Caco-2 (cell line): ENCODE results near the gene RACK1. TPM values are rescaled to one million over a fixed set of nuclear protein-coding genes. Genes with fewer than 3 reads are reported as not detected.

Source experiments
- BruUV-seq: library from RNA; stranded (reverse); fragments of 400-500 nt; replicated peaks from 2 replicates; lab custom pipeline; 2021; lab: Mats Ljungman, UMichigan
- CTCF ChIA-PET: fragments of 300-600 bp; sonication (Branson Sonifier 250); formaldehyde crosslinking; loops from one replicate; lab custom pipeline; 2022; ENCODE audit warnings: antibody characterized with exemption; lab: Charles Lee
- POLR2A ChIA-PET: fragments of 300-600 bp; sonication (Branson Sonifier 250); formaldehyde crosslinking; loops from one replicate; lab custom pipeline; 2022; ENCODE audit warnings: antibody characterized with exemption; lab: Charles Lee
- DNase-seq, 2 experiments: peaks; one replicate each; pipeline versions ENCODE4 v3.0.0 to v3.0.0-alpha.2; 2020 to 2022
- H3K27me3 ChIP-seq: replicated peaks from 2 replicates; pipeline ENCODE4 v1.6.0; 2011; ENCODE audit warnings: low read length; ENCODE audit not compliant: control insufficient read depth, insufficient read depth
- H3K36me3 ChIP-seq: 2 replicates; pipeline ENCODE4 v1.5.1; 2011; ENCODE audit warnings: low read length; ENCODE audit not compliant: control insufficient read depth, insufficient read depth
- H3K4me1 ChIP-seq: fragments of 250-450 bp; sonication (Bioruptor Pico); 2 replicates; pipeline ENCODE4 v1.5.1; 2020; ENCODE audit warnings: mild to moderate bottlenecking
- H3K4me3 ChIP-seq: 2 replicates; pipeline ENCODE4 v1.5.1; 2011; ENCODE audit warnings: low read depth, mild to moderate bottlenecking, control low read depth, low read length
- H3K9me3 ChIP-seq: fragments of 250-450 bp; sonication (Bioruptor Pico); 2 replicates; pipeline ENCODE4 v1.5.1; 2020; ENCODE audit warnings: mild to moderate bottlenecking, moderate library complexity
- H3K27ac Mint-ChIP-seq: one replicate; pipeline ENCODE4 v1.8.0; 2022; ENCODE audit warnings: mixed read lengths; ENCODE audit not compliant: unreplicated experiment
- H3K27me3 Mint-ChIP-seq: one replicate; pipeline ENCODE4 v1.8.0; 2022; ENCODE audit warnings: mixed read lengths; ENCODE audit not compliant: insufficient read depth, unreplicated experiment
- H3K36me3 Mint-ChIP-seq: one replicate; pipeline ENCODE4 v1.8.0; 2022; ENCODE audit warnings: mild to moderate bottlenecking, mixed read lengths; ENCODE audit not compliant: insufficient read depth, unreplicated experiment
- H3K4me1 Mint-ChIP-seq: one replicate; pipeline ENCODE4 v1.8.0; 2022; ENCODE audit warnings: low read depth, mixed read lengths; ENCODE audit not compliant: unreplicated experiment
- H3K4me3 Mint-ChIP-seq: one replicate; pipeline ENCODE4 v1.8.0; 2022; ENCODE audit warnings: mild to moderate bottlenecking, moderate library complexity, mixed read lengths; ENCODE audit not compliant: unreplicated experiment
- H3K9me3 Mint-ChIP-seq: one replicate; pipeline ENCODE4 v1.8.0; 2022; ENCODE audit warnings: mixed read lengths; ENCODE audit not compliant: unreplicated experiment
- intact Hi-C: fragments of 100-400 bp; cut with micrococcal nuclease; formaldehyde crosslinking; loops from one replicate; pipeline ENCODE4 v1.10.0; 2022; ENCODE audit not compliant: unreplicated experiment
- total RNA-seq: library from RNA; stranded (reverse); gene quantifications from 2 replicates; pipeline ENCODE4 v1.2.3, GENCODE V29; 2022
- TF ChIP-seq, protein P1 (sequence below), 2 experiments: fragments of 200-600 bp in 1 of 2; IDR thresholded peaks; 1 replicate in 1 of 2; 2 replicates in 1 of 2; pipeline versions ENCODE4 v1.5.1 to v1.8.0; 2011 to 2022; ENCODE audit warnings: antibody characterized with exemption in 1 of 2, control low read depth in 1 of 2, inconsistent platforms in 1 of 2, low read depth in 1 of 2, low read length in 1 of 2, mild to moderate bottlenecking in 1 of 2, moderate library complexity in 1 of 2; ENCODE audit not compliant: insufficient read depth in 1 of 2, severe bottlenecking in 1 of 2, unreplicated experiment in 1 of 2

RACK1 gene
- total RNA-seq, 1 experiment from 2014 or later = 2,098 TPM

- BruUV-seq = no TSS peak
- Histone ChIP-seq H3K4me1 (peaks cover 8% of the 10 kb centered on the region), H3K36me3 (no peaks in the 10 kb centered on the region), H3K4me3 (peak overlapping the region; percentile 78), H3K9me3 (no peaks in the 10 kb centered on the region), H3K27me3 (no peaks in the 10 kb centered on the region)
- ChIA-PET POLR2A (interaction anchor here (0.5 kb wide), 1 partner anchor 17 kb away, joined by 5 read pairs; no protein-coding TSS in a partner anchor), CTCF (no interaction called here)
- peak in 1 of 2 experiments; percentile 40 for DNase-seq
- Mint-ChIP-seq H3K27me3 (peaks cover 10% of the 10 kb centered on the region), H3K4me3 (peak overlapping the region; percentile 91), H3K27ac (peak overlapping the region; percentile 50), H3K9me3 (no peaks in the 10 kb centered on the region), H3K36me3 (peaks cover 64% of the 10 kb centered on the region), H3K4me1 (peaks cover 25% of the 10 kb centered on the region)
- TF ChIP-seq, protein P1, sequence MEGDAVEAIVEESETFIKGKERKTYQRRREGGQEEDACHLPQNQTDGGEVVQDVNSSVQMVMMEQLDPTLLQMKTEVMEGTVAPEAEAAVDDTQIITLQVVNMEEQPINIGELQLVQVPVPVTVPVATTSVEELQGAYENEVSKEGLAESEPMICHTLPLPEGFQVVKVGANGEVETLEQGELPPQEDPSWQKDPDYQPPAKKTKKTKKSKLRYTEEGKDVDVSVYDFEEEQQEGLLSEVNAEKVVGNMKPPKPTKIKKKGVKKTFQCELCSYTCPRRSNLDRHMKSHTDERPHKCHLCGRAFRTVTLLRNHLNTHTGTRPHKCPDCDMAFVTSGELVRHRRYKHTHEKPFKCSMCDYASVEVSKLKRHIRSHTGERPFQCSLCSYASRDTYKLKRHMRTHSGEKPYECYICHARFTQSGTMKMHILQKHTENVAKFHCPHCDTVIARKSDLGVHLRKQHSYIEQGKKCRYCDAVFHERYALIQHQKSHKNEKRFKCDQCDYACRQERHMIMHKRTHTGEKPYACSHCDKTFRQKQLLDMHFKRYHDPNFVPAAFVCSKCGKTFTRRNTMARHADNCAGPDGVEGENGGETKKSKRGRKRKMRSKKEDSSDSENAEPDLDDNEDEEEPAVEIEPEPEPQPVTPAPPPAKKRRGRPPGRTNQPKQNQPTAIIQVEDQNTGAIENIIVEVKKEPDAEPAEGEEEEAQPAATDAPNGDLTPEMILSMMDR (IDR thresholded peaks at IDR 0.05; ENCODE audit: insufficient read depth in 1 of 2, low read depth in 1 of 2, low read length in 1 of 2, severe bottlenecking in 1 of 2, unreplicated experiment in 1 of 2) = no peak
- intact Hi-C loops = loop anchor here (5.0 to 10.0 kb wide), 2 partner anchors 72 to 375 kb away; partner anchors contain the start of gene TRIM52
Measured at GRCh38 chr5:181189962-181190710, 53.6 kb downstream of the RACK1 start.

- no peaks in the 10 kb centered on the region for H3K9me3 Mint-ChIP-seq
- DNase-seq = no peak
- intact Hi-C loops = loop anchor here (5.0 to 10.0 kb wide), 2 partner anchors 73 to 375 kb away; partner anchors contain the start of gene TRIM52
- TF ChIP-seq, protein P1 (IDR thresholded peaks at IDR 0.05; ENCODE audit: insufficient read depth in 1 of 2, low read depth in 1 of 2, low read length in 1 of 2, severe bottlenecking in 1 of 2, unreplicated experiment in 1 of 2) = no peak
- ChIA-PET CTCF (no interaction called here), POLR2A (interaction anchor here (0.5 kb wide), 1 partner anchor 18 kb away, joined by 5 read pairs; no protein-coding TSS in a partner anchor)
- H3K36me3 Mint-ChIP-seq = peaks cover 65% of the 10 kb centered on the region
- peaks cover 8% of the 10 kb centered on the region for H3K4me1 ChIP-seq
- peaks cover 10% of the 10 kb centered on the region for H3K27me3 Mint-ChIP-seq
- no TSS peak for BruUV-seq
- peak overlapping the region; percentile 99 for H3K27ac Mint-ChIP-seq
- no peaks in the 10 kb centered on the region for H3K9me3 ChIP-seq
- no peaks in the 10 kb centered on the region for H3K36me3 ChIP-seq
- H3K4me3 Mint-ChIP-seq = peak overlapping the region; percentile 91
- peaks cover 25% of the 10 kb centered on the region for H3K4me1 Mint-ChIP-seq
- H3K4me3 ChIP-seq = peak overlapping the region; percentile 78
- H3K27me3 ChIP-seq = no peaks in the 10 kb centered on the region
Measured at GRCh38 chr5:181189363-181189961, 54.2 kb downstream of the RACK1 start.

DNA sequence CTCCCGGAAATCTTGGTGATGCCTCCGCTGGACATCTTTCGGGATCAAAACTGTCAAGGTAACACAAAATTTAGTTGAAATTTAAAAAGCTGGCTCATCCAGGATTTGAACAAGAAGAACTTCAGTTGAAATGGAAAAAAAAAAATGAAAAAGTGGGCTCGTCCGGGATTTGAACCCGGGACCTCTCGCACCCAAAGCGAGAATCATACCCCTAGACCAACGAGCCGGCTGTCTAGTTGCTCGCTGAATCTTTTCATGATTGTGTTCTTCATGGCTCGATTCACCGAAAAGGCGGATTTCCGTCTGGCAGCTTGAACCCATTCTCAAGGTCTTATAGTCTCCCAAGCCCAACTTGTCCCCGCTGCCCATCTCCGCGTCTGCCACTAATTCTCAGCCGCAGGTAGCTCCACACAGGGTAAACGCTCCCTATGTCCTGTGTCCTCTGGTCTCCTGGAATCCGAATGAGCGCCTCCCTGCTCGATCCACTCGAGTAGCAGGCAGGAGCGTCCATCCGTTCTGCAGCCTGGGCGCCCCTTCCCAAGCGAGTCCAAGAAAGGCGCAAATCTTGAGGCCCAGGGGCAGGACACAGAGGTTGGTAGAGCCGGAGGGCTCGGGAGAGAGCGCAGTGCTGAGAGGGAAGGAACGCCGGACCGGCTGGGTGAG is 54.9 kb downstream of the RACK1 start:
- POLR2A ChIA-PET = no interaction called here
- BruUV-seq = no TSS peak
- H3K4me1 Mint-ChIP-seq = peaks cover 25% of the 10 kb centered on the region

More for the DNA sequence above, 54.9 kb downstream of the RACK1 start:
- peaks cover 71% of the 10 kb centered on the region for H3K36me3 Mint-ChIP-seq
- CTCF ChIA-PET = interaction anchor here (1.6 kb wide), 1 partner anchor 15 kb away, joined by 3 read pairs; no protein-coding TSS in a partner anchor
- intact Hi-C loops = loop anchor here (5.0 to 10.0 kb wide), 2 partner anchors 73 to 374 kb away; partner anchors contain the start of gene TRIM52
- Histone ChIP-seq H3K27me3 (no peaks in the 10 kb centered on the region), H3K36me3 (no peaks in the 10 kb centered on the region), H3K9me3 (no peaks in the 10 kb centered on the region), H3K4me3 (peak overlapping the region; percentile 78), H3K4me1 (peaks cover 8% of the 10 kb centered on the region)
- DNase-seq = peak; percentile 81 to 83
- H3K27ac Mint-ChIP-seq = peak overlapping the region; percentile 99
- peaks cover 10% of the 10 kb centered on the region for H3K27me3 Mint-ChIP-seq
- TF ChIP-seq, protein P1 (IDR thresholded peaks at IDR 0.05; ENCODE audit: insufficient read depth in 1 of 2, low read depth in 1 of 2, low read length in 1 of 2, severe bottlenecking in 1 of 2, unreplicated experiment in 1 of 2) = no peak
- H3K4me3 Mint-ChIP-seq = peak overlapping the region; percentile 91
- H3K9me3 Mint-ChIP-seq = no peaks in the 10 kb centered on the region
